Islet of Langerhans (tissue), 1 donor: Measurements from ENCODE around the gene HLF.
A peak's percentile ranks its signal among the peaks of the same experiment; 100 is the strongest.

Source experiments
- FAIRE-seq: peaks from one replicate; lab custom pipeline; 2011; peaks lifted over from hg19 to GRCh38; lab: Jason Lieb, UNC

HLF gene

GRCh38 chr17:55292094-55292493, 27.3 kb downstream of the HLF start:
- no peak for FAIRE-seq

DNA sequence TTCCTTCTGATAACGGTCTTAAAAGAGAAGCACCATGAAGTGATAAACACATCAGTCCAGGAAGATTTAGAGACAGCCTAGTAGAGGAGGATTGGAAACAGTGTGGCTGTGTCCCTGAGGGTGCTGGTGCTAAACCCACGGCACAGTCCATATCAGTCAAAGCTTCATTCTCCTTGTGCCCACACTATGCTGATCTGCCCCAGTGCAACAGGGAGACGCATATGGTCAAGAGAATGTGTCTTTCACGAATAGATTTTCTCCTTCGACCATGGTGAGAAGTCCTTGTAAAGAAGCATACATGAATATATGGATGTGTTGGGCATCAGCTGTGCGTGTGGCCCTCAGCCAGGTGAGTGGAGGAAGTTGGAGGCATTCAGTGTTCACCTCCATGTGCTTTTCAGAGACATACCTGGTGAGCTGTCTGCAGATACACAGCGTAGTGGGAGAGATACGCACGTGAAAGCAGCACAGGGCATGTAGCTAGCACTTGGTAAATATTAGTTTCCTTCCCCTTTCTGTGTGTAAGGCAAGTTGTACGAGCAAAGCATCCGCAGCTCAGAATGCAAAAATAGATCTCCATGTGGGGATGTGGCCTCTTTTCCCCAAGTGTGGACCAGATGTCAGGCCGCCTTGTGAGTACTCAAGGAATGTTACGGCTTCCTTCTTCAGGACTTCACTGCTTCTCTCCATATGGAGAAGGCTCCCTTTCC, 29.4 kb downstream of the HLF start:
- no peak for FAIRE-seq

GRCh38 chr17:55295411-55296170, 30.8 kb downstream of the HLF start:
- peak; percentile 88 for FAIRE-seq

GRCh38 chr17:55296171-55296695, 31.5 kb downstream of the HLF start:
- FAIRE-seq, result no peak

- no peak for FAIRE-seq
Measured at GRCh38 chr17:55296699-55297098, 31.9 kb downstream of the HLF start.

GRCh38 chr17:55298111-55298730, 33.5 kb downstream of the HLF start:
- FAIRE-seq, result no peak

DNA sequence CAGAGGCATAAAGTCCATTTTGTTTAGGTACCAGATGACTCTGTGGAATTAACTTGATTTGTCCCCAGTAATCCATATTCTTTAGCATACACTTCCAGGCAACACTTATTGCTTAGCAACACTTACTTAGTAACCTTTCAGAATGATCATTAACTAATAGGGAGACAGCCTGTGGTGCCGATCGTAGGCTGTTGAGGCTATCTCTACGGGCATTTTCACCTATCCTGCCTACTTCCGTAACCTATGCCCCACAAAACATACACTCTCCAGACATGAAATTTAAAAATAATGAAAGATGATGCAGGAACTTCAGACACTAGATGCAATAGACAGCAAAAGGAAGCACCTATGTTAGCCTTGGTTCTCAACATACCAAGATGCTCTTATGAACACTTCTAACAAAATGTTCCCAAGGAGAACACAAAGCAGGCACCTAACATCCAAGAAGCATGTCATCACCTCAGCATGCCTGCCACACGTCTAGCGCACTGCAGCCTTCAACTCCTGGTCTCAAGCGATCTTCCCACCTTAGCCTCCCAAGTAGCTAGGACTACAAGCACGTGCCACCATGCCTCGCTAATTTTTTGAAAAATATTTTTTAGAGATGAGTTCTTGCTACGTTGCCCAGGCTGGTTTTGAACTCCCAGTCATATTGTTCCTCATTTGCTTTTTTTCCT, 34.5 kb downstream of the HLF start:
- no peak for FAIRE-seq

DNA sequence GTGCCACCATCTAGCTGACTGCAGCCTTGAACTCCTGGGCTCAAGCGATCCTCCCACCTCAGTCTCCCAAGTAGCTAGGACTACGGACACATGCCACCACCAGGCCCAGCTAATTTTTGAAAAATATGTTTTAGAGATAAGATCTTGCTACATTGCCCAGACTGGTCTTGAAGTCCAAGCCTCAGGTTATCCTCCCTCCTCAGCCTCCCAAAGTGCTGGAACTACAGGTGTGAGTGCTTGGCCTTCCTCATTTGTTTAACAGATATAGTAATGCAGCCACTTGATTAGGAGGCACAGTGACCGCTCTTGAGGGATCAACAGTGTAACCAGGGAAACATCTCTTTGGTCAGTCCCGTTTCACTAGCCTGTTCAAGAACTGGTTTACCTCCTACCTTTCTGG, 35.1 kb downstream of the HLF start:
- no peak for FAIRE-seq

DNA sequence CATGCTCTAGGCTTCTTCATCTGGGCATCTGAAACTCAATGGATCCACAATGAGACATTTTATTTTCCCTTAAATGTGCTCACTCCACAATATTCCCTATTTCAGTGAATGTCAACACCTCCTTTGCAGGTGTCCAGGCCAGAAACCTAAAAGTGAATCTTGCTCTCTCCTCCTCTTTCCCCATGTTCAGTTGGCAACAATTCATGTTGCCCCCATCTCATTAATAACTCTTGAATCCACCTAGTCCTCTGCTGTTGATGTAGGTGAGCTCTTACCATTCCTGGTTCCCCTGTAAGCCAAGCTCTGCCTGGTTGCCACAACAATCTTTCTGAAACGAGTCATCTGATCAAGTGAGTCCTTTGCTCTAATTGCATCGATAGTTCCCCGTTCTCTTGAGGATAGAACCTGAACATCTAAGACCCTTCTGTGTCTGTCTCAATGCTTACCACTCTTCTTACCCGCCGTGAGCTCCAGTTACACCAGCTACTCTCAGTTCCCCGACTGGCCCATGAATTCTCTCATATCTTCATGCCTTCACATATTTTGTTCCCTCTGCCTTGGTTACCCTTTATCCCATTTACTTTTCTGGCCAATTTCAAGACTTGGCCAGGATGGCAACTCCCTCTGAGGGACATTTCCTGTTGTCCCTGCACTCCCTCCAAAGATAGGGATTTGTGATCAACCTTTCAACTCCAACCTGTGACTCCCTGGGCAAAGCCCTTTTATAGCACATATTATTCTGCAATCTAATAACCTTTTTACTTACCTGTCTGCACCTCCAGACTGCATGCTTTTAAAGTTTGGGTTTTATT, 35.9 kb downstream of the HLF start:
- FAIRE-seq, result no peak

DNA sequence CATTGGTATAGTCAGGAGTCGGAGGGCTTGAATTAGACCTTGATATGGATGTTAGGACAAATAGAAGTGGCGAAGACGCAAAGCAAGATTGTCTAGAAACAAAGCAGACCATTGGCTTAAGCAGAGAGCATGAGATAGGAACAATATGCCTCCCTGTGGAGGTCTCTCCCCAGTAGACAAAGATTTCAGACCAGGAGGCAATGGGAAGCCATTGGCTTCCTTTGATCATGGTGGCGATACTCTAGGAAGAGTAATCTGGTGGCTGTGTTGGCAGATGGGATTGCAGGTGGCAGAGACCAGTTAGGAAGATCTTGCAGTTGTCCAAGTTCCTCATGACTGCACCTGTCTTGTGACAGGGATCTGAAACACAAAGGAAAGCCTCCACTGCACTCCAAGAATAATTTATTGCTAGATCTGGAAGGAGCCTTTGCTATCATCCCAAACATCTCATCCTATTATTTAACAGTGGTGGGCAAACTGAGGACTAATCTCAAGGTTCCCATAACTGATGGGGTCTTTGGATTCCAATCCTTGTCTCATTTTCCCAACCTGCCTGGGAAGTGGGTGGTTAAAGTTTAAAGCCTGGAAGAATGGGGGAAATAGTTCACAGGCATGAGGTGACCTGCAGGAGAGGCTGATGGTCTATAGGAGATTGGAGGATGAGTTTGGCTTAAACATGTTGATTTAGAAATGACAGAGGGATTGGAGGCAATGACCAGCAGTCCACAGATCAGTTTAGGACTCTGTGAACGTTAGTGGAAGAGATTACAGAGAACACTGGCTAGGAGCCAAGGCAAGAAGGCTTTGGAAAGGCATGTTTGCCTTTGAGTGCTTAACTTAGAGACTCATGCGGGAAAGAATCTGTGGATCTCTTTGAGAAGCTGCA, 37.0 kb downstream of the HLF start:
- FAIRE-seq, result no peak

DNA sequence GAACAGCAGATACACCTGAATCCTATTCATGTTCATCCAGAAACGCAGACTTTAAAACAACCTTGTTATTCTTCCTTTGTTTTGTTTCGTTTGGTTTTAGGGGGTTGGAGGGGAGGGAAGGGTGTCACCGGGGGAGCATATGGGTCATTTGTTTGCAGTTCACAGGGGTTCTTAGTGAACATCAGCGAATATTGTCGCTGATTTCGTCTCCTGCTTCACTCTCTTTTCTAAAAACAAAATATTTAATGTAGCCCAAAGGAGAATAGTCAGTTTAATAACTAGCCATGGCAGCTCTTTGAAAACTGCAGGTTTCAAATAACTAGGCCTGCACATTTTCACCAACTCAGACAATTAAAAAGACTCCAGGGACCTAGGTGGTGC, 37.6 kb downstream of the HLF start:
- no peak for FAIRE-seq

GRCh38 chr17:55303008-55303493, 38.3 kb downstream of the HLF start:
- FAIRE-seq, result no peak

GRCh38 chr17:55303701-55304145, 39.0 kb downstream of the HLF start:
- FAIRE-seq, result no peak

- FAIRE-seq, result no peak
Measured at GRCh38 chr17:55304171-55304859, 39.6 kb downstream of the HLF start.

GRCh38 chr17:55305321-55306087, 40.7 kb downstream of the HLF start:
- no peak for FAIRE-seq

GRCh38 chr17:55307879-55308278, 43.1 kb downstream of the HLF start:
- FAIRE-seq, result no peak

- no peak for FAIRE-seq
Measured at GRCh38 chr17:55308613-55309391, 44.0 kb downstream of the HLF start.

DNA sequence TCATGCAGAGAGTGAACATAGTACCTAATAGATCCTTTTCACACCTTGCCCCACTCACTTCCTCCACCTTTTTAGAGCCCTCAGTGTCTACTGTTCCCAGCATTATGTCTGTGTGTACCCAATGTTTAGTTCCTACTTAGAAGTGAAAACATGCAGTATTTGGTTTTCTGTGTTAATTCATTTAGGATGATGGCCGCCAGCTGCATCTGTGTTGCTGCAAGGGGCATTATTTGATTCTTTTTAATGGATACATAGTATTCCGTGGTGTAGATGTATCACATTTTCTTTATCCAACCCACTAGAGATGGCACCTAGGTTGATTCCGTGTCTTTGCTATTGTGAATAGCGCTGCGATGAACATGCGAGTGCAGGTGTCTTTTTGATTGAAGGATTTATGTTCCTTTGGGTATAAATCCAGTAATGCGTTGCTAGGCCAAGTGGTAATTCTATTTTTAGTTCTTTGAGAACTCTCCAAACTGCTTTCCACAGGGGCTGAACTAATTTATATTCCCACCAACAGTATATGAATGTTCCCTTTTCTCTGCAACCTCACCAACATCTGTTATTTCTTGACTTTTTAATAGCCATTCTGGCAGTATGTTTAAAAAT, 47.1 kb downstream of the HLF start:
- no peak for FAIRE-seq
